ACC112 (cell line): ENCODE data around the gene EN2.
"Not testable (repeated sequence)": the region's sequence is repeated elsewhere in the genome, so short reads cannot be mapped to it uniquely, and the experiment has no call there.

Source experiments
- H2AFZ ChIP-seq: fragments of 200-600 bp; sonication (generic); one replicate; pipeline ENCODE4 v1.6.0; 2017; ENCODE audit warnings: antibody characterized with exemption, low read length; ENCODE audit not compliant: unreplicated experiment
- H3K27ac ChIP-seq: fragments of 200-600 bp; sonication (generic); 2 replicates; pipeline ENCODE4 v1.5.1; 2014; ENCODE audit warnings: low read depth, mild to moderate bottlenecking, antibody characterized with exemption, low read length, moderate library complexity
- H3K27me3 ChIP-seq: fragments of 200-600 bp; sonication (generic); 2 replicates; pipeline ENCODE4 v1.6.1; 2014; ENCODE audit warnings: mild to moderate bottlenecking, antibody characterized with exemption, low read length, moderate library complexity, mixed read lengths; ENCODE audit not compliant: insufficient read depth
- H3K36me3 ChIP-seq: fragments of 200-600 bp; sonication (generic); 2 replicates; pipeline ENCODE4 v1.6.1; 2016; ENCODE audit warnings: mild to moderate bottlenecking, antibody characterized with exemption, low read length, moderate library complexity, mixed read lengths; ENCODE audit not compliant: insufficient read depth
- H3K4me1 ChIP-seq: fragments of 200-600 bp; sonication (generic); one replicate; pipeline ENCODE4 v1.6.1; 2016; ENCODE audit warnings: low read length, mixed read lengths; ENCODE audit not compliant: insufficient read depth, unreplicated experiment, control insufficient read depth
- H3K4me3 ChIP-seq: fragments of 200-600 bp; sonication (generic); 2 replicates; pipeline ENCODE4 v1.5.1; 2014; ENCODE audit warnings: mild to moderate bottlenecking, low read depth, low read length
- H3K79me2 ChIP-seq: fragments of 200-600 bp; sonication (generic); one replicate; pipeline ENCODE4 v1.6.0; 2016; ENCODE audit warnings: low read length; ENCODE audit not compliant: control insufficient read depth, unreplicated experiment, insufficient read depth

EN2 gene

DNA sequence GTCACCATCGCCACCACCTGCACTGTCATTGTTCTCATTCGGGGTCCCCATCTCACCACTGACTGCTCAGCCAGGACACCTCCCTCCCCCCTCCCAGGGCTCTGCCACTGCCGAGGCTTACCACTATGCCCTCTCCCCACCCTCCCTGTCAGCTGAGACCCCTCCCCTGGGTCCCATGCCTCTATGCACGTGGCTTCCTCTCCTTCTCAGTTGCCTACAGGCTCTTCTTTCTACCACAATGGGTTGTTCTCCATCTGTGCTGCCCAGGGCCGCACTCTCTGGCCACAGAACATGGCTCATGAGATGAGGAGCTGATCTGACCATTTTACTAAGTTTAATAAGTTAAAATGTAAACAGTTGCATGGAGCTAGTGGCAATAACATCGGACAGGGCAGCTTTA, 16.1 kb upstream of the EN2 start:
- H3K4me3 ChIP-seq = no peak overlapping the region
- no peak overlapping the region for H2AFZ ChIP-seq
- peaks cover 85% of the 10 kb centered on the region for H3K27me3 ChIP-seq
- H3K4me1 ChIP-seq = no peaks in the 10 kb centered on the region
- H3K36me3 ChIP-seq = no peaks in the 10 kb centered on the region
- no peaks in the 10 kb centered on the region for H3K79me2 ChIP-seq
- H3K27ac ChIP-seq = no peak overlapping the region

DNA sequence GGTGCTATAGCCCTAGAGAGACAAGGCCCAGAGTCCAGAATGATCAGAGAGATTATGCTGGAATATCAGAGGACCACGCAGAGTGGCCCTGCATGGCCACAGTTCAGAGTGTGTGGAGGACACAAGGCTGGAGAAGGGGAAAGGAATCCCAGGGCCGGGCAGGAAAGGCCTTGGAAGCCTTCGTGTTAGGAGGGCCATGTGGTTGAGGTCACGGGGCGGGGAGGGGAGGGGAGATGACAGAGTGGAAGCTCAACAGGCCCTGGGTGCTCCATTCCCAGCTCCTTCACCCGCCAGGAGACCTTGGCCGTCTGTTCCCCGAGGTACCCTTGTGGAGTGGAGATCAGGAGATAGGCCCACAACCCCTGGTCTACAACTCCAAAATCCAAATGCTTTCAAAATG, 13.2 kb upstream of the EN2 start:
- H3K27ac ChIP-seq = no peak overlapping the region
- H3K4me1 ChIP-seq = no peaks in the 10 kb centered on the region
- H3K4me3 ChIP-seq = no peak overlapping the region
- peaks cover 87% of the 10 kb centered on the region for H3K27me3 ChIP-seq
- no peaks in the 10 kb centered on the region for H3K36me3 ChIP-seq
- H2AFZ ChIP-seq = no peak overlapping the region
- H3K79me2 ChIP-seq = no peaks in the 10 kb centered on the region

DNA sequence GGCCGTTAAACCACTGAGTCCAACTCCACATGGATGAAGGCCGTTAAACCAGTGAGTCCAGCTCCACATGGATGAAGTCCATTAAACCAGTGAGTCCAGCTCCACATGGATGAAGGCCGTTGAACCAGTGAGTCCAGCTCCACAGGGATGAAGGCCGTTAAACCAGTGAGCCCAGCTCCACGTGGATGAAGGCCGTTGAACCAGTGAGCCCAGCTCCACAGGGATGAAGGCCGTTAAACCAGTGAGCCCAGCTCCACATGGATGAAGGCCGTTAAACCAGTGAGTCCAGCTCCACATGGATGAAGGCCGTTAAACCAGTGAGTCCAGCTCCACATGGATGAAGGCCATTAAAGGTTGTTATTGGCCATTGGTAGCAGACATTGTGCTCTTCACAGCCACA, 12.3 kb upstream of the EN2 start:
- not testable (repeated sequence) for H3K79me2 ChIP-seq, H3K4me1 ChIP-seq, H3K4me3 ChIP-seq, H2AFZ ChIP-seq, H3K36me3 ChIP-seq, H3K27ac ChIP-seq
- H3K27me3 ChIP-seq = peaks cover 87% of the 10 kb centered on the region

DNA sequence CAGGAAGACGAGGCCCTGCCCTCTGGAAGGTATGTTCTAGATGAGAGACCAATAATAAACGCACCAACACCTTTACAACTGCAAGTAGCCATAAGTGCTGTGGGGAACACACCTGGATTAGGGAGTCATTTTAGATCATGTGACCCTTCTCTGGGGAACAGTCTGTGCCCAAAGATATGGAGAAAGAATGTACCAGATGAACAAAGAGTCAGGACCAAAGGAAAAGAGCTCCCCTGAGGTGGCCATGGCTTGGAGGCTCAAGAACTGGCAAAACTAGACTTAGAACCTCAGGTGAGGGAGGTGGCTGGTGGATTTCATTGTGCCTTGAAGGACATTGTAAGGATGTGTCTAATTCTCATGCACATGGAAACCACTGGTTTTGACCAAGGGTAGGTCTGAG, 10.3 kb upstream of the EN2 start:
- Histone ChIP-seq H3K4me3 (no peak overlapping the region), H3K27ac (no peak overlapping the region), H3K27me3 (peaks cover 91% of the 10 kb centered on the region), H3K36me3 (no peaks in the 10 kb centered on the region), H2AFZ (no peak overlapping the region), H3K4me1 (no peaks in the 10 kb centered on the region), H3K79me2 (no peaks in the 10 kb centered on the region)

DNA sequence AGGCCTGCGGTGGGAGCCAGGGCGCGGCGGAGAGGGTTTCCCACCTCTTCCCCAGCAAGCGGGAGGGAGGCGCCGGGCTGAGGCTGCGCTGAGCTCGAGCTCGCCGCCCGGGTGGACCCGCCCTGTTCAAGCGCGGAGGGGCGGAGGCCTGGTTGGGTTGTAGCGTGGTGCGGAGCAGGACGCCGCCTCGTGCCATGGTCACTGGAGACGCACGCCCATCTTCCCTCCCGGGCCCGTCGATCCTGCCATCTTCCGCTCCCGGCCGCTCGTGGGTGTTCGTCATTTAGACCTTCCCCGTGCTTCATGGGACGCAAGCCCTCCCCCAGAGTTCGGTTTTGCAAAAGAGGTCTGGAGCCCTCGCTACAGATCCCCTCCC, 9.3 kb upstream of the EN2 start:
- H3K4me1 ChIP-seq = no peaks in the 10 kb centered on the region
- no peak overlapping the region for H3K27ac ChIP-seq
- H2AFZ ChIP-seq = no peak overlapping the region
- no peaks in the 10 kb centered on the region for H3K36me3 ChIP-seq
- peaks cover 94% of the 10 kb centered on the region for H3K27me3 ChIP-seq
- no peaks in the 10 kb centered on the region for H3K79me2 ChIP-seq
- H3K4me3 ChIP-seq = no peak overlapping the region

DNA sequence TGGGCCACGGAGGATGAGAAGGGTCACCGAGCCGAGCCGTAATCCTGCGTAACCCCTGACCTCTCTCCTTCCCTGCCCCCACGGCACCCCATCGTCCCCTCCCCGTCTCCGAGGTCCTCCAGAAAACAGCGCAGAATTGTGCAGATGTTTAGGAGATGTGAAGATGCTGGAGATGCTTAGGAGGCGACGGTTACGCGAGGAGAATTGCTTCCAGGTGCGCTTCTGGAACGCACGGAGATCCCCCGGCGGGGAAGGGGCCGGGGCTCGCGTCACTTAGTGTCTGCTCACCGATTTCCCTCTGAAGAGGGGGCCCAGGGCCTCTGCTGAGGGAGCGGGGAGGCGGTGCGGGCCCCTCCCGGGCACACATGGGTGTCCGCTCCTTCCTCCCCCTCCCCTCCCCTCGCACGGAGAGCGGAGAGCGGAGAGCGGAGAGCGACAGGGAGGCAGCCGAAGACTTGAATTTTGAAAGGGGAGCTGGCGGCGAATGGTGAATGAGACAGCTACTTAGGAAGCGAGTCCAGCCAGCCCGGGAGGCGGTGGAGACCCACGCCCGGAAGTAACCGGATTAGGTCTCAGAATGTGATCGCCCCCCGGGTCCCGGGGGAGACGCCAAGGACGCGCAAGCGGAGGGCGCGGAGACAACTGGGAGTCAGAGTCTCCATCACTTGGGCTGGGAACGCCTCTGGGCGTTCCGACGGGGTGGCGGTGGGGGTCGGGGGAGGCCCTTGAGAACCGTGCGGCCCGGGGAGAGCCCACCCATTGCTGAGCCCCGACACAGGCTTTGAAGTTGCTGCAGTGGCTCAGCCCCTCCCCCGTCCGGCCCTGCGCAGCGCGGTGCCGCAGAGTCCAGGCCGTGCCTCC, 8.7 kb upstream of the EN2 start:
- peaks cover 94% of the 10 kb centered on the region for H3K27me3 ChIP-seq
- H3K27ac ChIP-seq = no peak overlapping the region
- H3K36me3 ChIP-seq = no peaks in the 10 kb centered on the region
- H3K79me2 ChIP-seq = no peaks in the 10 kb centered on the region
- H3K4me3 ChIP-seq = no peak overlapping the region
- H2AFZ ChIP-seq = no peak overlapping the region
- no peaks in the 10 kb centered on the region for H3K4me1 ChIP-seq

DNA sequence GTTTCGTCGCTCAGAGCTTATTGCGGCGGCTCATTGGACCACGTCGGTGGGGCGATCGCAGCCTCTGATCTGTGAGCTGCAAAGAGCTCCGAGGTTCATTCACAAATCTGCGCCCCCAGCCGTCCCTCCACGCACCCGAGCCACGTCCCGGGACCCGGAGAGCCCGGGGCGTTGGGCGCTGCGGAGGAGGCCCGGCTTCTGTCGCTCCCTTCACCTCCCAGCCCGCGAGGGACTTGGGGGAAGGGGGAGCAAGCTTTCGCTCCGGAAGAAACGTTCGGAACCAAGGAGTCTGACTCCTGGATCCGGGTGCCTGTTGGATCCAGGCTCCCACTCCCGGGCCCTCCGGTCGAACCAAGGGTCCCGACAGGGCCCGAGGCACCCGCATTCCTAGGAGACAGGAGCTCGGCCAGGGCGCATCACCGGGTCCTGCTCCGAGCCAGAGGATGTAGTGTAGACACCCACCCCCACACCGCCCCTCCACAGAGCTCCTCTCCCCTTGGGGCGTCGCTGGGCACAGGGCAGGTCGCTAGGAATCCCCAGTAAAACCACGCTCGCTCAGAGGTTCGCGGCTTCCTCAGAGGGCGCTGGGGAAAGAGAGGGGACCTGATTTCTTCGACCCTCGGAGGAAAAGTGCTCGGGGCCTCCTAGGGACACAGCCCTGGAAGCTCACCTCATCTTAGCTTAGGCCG, 7.9 kb upstream of the EN2 start:
- Histone ChIP-seq H3K4me3 (no peak overlapping the region), H3K27me3 (peaks cover 95% of the 10 kb centered on the region), H3K4me1 (no peaks in the 10 kb centered on the region), H2AFZ (no peak overlapping the region), H3K27ac (no peak overlapping the region), H3K79me2 (no peaks in the 10 kb centered on the region), H3K36me3 (no peaks in the 10 kb centered on the region)

DNA sequence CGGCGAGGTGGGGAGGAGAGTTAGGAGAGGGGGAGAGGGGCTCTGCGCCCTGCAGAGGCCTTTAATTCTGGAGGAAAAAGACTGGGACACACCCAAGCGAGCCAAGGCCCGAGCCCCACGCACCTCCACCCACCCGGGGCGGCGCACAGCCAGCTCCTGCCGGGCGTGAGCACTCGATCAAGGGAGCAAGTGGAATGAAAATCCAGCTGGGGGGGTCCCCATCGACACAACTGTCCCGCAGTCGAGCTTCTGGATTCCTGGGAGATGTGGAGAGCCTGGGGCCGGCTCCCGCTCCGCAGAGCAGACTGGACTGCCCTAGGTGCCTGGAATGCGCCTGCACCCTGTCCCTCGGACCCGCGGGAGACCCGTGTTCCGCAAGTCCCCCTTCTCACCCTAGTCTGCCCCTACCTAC, 7.4 kb upstream of the EN2 start:
- H3K27me3 ChIP-seq = peaks cover 95% of the 10 kb centered on the region
- H3K4me3 ChIP-seq = no peak overlapping the region
- no peaks in the 10 kb centered on the region for H3K79me2 ChIP-seq
- no peaks in the 10 kb centered on the region for H3K36me3 ChIP-seq
- no peak overlapping the region for H2AFZ ChIP-seq
- no peak overlapping the region for H3K27ac ChIP-seq
- no peaks in the 10 kb centered on the region for H3K4me1 ChIP-seq

DNA sequence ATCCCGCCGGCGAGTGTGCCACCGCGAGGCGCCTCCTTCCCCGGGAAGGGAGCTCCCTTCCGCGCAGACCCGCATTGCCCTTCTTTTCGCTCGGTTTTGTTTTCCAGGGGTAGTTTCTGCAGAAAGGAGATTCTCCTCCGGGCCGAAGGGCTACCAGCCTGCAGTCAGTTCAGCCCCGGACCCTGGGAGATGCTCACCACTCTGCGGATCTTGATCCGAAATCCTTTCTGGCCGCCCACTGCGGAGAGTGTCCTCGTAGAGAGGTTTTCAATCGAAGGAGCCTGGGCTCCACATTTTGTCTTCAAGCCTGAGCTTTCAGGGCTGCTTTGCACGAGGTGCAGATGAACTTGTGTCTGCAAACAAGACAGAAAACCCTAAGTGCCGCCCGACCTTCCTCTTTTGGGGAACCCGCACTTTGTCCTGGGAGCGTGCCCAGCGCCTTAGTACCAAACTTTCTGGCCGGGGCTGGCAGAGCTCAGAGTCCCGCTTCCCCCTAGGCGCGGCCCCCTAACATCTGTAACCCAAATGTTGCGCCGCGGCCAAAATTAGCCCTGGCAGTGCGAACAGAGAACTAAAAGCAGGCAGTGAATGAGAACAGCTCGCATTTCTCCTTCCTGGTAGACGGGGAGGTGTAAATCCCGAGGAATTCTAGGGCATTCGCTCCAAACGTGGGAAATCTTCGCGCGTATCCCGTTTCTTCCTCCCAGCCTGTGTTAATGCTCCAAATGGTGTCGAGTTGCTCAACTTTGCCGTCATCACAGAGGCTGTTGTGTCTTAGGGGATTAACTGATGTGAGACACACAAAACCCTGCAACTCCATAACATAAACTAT, 6.7 kb upstream of the EN2 start:
- H3K36me3 ChIP-seq = no peaks in the 10 kb centered on the region
- H3K27me3 ChIP-seq = peaks cover 96% of the 10 kb centered on the region
- H3K27ac ChIP-seq = no peak overlapping the region
- no peaks in the 10 kb centered on the region for H3K4me1 ChIP-seq
- H2AFZ ChIP-seq = no peak overlapping the region
- no peaks in the 10 kb centered on the region for H3K79me2 ChIP-seq
- no peak overlapping the region for H3K4me3 ChIP-seq

DNA sequence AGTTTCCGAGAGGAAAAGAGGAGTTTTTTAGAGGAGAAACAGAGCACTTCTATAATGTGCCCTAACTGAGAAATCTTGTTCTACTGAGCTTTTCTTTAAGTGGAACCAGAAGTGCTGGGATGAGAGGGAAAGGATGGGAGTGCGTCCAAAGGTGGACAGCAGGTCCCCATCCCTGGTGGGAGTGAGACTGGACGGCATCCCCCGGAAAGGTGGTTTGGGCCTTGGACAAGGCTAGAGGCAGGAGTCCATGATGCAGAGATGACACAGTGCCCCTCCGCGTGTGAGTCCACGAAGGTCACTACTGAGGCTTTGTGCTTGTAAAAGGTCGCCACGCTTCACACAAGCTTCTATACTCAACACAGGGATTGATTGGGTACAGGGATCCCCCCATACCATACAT, 6.1 kb upstream of the EN2 start:
- Histone ChIP-seq H3K4me1 (no peaks in the 10 kb centered on the region), H3K4me3 (no peak overlapping the region), H3K79me2 (no peaks in the 10 kb centered on the region), H3K36me3 (no peaks in the 10 kb centered on the region), H3K27ac (no peak overlapping the region), H2AFZ (no peak overlapping the region), H3K27me3 (peaks cover 100% of the 10 kb centered on the region)
